ENCODE measurements around the gene SMYD5.

DNA sequence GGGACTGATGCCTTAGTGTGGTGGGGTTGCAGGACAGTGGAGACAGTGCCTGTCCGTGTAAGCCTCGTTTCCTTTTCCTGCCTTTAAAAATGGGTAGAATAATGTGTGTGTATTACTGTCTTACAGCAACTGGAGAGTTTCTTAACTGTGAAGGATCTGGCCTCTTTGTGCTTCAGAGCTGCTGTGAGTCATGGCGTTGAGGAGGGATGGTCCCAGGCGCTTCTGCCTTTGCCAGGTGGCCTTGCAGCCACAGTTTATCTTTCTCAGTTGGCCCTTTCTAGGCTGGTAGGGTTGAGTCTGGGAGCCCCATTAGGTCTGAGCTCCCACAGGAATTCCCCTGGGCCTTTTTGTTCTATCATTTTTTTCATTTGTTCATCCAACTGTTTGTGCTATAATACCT, 9.8 kb downstream of the SMYD5 start:
- TF ChIP-seq POLR2AphosphoS5 (IDR thresholded peaks at IDR 0.05; ENCODE audit: low read depth, low read length) (no peak), POLR2A (IDR thresholded peaks at IDR 0.05; ENCODE audit: low read depth, low read length) (no peak), TAF1 (IDR thresholded peaks at IDR 0.05; ENCODE audit: low read depth, low read length) (no peak), PAX5 (IDR thresholded peaks at IDR 0.05; ENCODE audit: insufficient read depth, low read length, severe bottlenecking) (no peak), POU2F2 (IDR thresholded peaks at IDR 0.05; ENCODE audit: low read depth, low read length) (no peak), SPI1 (IDR thresholded peaks at IDR 0.05; ENCODE audit: low read depth, low read length) (no peak)
